NB4 (cell line): Measurements from ENCODE around the gene C14orf119.

Source experiments
- MYC ChIP-seq: IDR thresholded peaks from 2 replicates; pipeline ENCODE4 v1.6.1; 2011; ENCODE audit warnings: low read depth, low read length
- POLR2A ChIP-seq: IDR thresholded peaks from 2 replicates; pipeline ENCODE4 v1.6.1; 2011; ENCODE audit warnings: mild to moderate bottlenecking; ENCODE audit not compliant: insufficient read length; ENCODE audit errors: extremely low read depth
- TF ChIP-seq, protein P1 (sequence below): IDR thresholded peaks from one replicate; pipeline ENCODE4 v1.5.1; 2012; ENCODE audit warnings: low read depth, low read length

DNA sequence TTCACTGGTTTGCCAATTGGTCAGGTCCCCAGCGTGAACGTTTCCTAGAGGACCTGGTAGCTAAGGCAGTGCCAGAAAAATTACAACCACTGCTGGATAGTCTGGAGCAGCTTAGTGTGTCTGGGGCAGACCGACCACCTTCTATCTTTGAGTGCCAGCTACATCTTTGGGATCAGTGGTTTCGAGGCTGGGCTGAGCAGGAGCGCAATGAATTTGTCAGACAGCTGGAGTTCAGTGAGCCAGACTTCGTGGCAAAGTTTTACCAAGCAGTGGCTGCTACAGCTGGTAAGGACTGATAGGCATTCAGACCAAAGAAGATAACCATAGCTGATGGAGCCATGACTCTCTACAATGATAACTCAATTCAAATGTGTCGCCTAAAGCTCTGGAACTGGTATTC, 2.5 kb downstream of the C14orf119 start:
- TF ChIP-seq MYC: no peak
- TF ChIP-seq, protein P1, sequence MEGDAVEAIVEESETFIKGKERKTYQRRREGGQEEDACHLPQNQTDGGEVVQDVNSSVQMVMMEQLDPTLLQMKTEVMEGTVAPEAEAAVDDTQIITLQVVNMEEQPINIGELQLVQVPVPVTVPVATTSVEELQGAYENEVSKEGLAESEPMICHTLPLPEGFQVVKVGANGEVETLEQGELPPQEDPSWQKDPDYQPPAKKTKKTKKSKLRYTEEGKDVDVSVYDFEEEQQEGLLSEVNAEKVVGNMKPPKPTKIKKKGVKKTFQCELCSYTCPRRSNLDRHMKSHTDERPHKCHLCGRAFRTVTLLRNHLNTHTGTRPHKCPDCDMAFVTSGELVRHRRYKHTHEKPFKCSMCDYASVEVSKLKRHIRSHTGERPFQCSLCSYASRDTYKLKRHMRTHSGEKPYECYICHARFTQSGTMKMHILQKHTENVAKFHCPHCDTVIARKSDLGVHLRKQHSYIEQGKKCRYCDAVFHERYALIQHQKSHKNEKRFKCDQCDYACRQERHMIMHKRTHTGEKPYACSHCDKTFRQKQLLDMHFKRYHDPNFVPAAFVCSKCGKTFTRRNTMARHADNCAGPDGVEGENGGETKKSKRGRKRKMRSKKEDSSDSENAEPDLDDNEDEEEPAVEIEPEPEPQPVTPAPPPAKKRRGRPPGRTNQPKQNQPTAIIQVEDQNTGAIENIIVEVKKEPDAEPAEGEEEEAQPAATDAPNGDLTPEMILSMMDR: no peak
- no peak for TF ChIP-seq POLR2A
